ENCODE measurements around the gene RAB39B. TPM values are rescaled to one million over a fixed set of nuclear protein-coding genes. Genes with fewer than 3 reads are reported as not detected.
"Not testable (repeated sequence)": the region's sequence is repeated elsewhere in the genome, so short reads cannot be mapped to it uniquely, and the experiment has no call there.

Gene RAB39B
- 0.13 TPM for total RNA-seq
- long read RNA-seq: 0 reads

DNA sequence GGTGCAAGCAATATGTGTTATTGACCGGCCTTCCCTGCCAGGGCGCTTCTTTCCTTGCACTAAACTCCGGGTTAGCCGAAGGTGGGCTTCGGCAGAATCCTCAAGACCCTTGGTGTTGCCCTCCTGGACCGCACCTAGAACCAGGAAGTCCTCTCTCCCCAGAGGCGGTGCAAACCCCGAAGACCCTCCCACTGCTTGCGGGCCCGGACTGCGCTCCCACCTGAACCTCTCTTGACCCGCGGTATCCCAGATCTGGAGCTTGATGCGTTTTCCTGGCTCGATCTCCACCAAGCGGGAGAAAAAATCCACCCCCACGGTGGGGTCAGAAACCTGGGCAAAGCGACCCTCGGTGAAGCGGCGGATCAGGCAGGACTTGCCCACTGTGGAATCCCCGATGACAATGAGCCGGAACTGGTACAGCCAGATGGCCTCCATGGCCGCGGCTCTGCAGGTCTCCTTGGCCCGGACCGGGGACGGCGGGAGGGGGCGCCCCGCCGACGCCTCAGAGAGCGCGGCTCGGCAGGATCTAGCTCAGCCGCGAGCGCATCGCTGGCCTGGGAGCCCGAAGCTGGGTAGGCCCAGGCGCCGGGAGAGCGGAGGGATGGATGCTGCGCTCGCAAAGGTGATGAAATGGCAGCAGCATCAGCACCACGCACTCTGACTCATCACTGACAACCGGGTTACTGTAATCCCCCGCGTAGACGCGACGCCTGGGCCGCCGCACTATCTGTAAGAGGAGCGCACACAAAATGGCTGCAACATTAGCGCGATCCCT lies at the start of gene RAB39B:
Gene RAB39B, minus strand, starts transcription at position 638 of the 775 bp plus-strand sequence. Its CDS starts 203 bp downstream, at position 435.
- no peak for DNase-seq (ENCODE audit: low spot score)

DNA sequence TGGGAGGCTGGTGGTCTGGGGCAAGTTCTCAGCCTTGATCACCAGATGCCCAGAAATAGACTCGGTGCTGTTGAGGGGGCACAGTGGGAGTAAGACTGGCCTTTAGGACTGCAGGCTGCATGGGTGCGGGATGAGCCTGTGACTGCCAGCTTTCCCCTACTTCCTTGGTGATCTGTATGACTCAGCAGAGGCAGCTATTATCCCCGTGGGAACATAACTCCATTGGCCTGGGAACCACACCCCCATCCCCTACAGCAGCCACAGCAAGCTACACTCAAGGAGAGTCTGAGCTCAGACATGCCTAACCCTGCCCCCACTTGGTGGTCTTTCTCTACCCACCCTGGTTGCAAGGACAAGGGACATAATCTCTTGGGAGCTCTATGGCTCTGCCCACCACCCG lies 49.5 kb upstream of the RAB39B start:
- no peak for DNase-seq (ENCODE audit: low spot score)

DNA sequence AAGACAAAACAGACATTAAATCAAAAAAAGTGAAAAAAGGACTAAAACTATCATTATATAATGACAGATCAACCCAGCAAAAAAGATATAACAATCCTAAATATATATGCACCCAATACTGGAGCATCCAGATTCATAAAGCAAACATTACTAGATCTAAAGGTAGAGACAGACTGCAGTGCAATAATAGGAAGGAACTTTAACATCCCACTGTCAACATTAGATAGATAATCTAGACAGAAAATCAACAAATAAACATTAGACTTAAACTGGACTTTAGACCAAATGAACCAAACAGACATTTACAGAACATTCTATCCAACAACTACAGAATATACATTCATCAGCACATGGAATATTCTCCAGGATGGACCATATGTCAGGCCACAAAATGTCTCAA lies 29.5 kb upstream of the RAB39B start:
- no peak for DNase-seq (ENCODE audit: low spot score)

GRCh38 chrX:155279873-155280272 lies 15.6 kb upstream of the RAB39B start:
- no peak for DNase-seq (ENCODE audit: low spot score)

DNA sequence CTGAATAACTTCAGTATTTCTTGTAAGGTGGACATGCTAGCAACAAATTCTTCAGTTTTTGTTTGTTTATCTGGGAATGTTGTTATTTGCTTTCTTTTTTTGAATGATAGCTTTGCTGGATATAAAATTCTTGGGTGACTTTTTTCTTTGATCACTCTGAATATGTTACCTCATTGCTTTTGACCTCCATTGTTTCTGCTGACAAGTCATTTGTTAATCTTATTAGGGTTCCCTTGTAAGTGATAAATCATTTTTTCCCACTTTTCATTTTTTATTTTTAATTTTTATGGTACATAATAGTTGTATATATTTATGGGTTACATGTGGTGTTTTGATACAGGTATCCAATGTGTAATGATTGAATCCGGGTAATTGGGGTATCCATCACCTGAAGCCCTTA lies 6.7 kb upstream of the RAB39B start:
- no peak for DNase-seq (ENCODE audit: low spot score)

DNA sequence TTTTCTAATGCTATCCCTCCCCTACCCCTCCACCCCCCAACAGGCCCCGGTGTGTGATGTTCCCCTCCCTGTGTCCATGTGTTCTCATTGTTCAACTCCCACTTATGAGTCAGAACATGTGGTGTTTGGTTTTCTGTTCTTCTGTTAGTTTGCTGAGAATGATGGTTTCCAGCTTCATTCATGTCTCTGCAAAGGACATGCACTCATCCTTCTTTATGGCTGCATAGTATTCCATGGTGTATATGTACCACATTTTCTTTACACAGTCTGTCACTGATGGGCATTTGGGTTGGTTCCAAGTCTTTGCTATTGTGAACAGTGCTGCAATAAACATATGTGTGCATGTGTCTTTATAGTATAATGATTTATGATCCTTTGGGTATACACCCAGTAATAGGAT lies 3.7 kb upstream of the RAB39B start:
- DNase-seq (ENCODE audit: low spot score): not testable (repeated sequence)

GRCh38 chrX:155266439-155266838 lies 2.1 kb upstream of the RAB39B start:
- DNase-seq (ENCODE audit: low spot score): no peak

DNA sequence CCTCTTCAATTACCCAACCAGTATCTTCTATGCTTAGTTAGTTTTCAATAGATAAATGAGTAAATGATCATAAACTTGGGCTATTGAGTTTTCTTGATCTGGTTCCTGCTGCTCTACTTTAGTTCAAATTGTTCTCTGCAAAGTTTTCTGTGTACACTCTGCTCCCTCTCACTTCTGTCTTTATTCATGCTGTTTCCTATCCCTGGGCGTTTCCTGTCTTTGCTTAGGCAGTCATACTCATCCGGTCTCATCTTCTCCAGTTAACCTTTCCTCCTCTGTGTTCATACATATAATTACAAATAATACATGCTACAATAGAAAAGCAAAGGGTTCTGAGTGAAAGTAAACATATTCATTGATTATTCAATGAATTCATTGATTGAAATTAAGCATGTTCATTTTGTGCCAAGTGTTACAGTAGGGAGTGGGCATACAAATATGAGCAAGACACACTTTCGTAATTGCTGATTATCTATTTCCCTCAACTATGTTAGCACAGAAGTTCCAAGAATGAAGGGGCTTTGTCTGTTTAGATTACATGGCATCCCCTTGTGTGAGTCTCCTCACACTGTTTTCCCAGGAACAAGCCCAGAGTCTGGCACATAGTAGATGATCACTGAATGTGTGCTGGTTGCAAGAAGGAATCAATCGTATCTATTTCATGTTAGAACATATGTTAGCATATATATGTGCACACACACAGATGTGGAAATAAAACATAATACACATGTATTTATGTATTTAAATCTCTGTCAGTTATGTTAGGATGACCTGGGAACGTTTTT lies 1.1 kb downstream of the RAB39B start:
- DNase-seq (ENCODE audit: low spot score): no peak

DNA sequence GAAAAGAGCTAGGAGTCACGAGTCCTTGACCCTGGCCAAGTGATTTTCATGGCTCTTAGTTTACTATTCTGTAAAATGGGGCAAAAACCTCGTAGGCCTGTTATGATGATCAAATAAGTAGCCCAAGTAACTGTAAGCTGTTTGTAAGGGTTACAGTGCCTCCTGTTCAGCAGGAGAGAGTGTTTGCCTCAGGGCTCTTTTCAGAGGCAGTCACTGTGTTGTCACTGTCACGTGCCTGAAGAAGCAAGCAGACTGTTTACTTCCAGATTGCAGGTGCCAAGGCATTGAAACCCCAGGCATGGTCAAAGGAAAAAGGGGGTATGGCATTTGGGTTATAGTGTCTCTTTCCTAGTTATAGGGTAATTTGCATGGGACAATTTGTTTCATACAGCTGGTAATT lies 4.5 kb downstream of the RAB39B start:
- DNase-seq (ENCODE audit: low spot score): no peak

DNA sequence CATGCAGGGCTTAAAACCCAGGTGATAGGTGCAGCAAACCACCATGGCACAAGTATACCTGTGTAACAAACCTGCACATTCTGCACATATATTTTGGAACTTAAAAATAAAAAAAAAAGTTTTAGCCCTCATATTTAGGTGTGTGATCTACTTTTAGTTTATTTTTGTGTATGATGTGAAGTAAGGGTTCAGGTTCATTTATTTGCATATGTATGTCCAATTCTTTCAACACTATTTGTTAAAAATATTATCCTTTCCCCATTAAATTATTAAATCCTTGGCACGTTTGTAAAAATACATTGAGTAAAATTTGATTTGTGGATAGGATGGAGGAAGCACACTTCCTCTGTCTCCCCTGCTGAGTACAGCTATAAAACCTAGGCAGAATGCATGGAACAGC lies 12.9 kb downstream of the RAB39B start:
- no peak for DNase-seq (ENCODE audit: low spot score)

DNA sequence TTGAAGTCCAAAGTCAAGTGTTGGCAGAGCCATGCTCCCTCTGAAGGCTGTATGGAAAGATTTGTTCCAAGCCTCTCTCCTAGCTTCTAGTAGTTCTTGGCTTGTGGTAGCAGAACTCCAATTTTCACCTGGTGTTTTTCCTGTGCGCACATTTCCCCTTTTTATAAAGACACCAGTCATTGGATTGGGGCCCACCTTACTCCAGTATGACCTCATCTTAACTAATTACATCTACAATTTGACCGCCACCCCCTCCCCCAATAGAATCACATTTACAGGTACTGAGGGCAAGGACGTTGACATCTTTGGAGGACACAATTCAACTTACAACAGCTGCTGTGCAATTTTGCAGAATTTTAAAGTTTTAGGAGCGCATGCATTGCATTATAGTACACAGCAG lies 16.8 kb downstream of the RAB39B start:
- no peak for DNase-seq (ENCODE audit: low spot score)

GRCh38 chrX:155246748-155247147 lies 17.5 kb downstream of the RAB39B start:
- no peak for DNase-seq (ENCODE audit: low spot score)

DNA sequence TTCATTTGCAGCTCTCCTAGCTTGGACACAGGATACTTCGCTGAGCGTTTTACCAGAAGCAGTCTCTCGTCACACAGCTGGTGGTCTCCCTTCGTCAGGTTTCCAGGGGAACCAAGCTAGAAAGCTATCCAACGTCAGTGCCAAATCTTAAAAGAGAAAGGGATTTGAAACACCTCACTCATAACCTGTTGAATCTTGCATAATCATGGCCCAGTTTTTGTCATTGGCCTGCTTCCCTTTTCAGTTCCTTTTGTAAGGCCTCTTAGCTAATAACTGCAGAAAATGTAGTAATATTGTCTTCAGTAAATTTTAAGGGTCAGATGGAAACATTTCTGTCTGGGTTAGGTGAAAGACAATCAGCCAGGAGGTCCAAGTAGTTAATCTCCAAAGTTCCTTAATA lies 22.0 kb downstream of the RAB39B start:
- no peak for DNase-seq (ENCODE audit: low spot score)

GRCh38 chrX:155237719-155238118 lies 26.6 kb downstream of the RAB39B start:
- no peak for DNase-seq (ENCODE audit: low spot score)

DNA sequence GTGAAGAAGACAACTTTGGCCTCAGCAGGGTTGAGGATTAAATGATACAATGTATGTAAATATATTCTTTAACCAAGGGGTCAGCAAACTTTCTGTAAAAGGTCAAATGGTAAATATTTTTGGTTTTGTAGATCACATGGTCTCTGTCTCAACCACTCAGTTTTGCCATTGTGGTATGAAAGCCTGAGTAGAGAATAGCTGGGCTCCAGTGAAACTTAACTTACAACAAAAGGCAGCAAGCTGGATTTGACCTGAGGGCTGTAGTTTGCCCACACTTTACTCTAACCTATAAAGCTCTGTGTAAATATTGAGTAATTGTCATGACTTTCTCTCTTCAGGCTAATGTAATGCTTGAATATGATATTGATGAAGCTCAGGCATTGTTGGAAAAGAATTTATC lies 28.4 kb downstream of the RAB39B start:
- DNase-seq (ENCODE audit: low spot score): no peak

DNA sequence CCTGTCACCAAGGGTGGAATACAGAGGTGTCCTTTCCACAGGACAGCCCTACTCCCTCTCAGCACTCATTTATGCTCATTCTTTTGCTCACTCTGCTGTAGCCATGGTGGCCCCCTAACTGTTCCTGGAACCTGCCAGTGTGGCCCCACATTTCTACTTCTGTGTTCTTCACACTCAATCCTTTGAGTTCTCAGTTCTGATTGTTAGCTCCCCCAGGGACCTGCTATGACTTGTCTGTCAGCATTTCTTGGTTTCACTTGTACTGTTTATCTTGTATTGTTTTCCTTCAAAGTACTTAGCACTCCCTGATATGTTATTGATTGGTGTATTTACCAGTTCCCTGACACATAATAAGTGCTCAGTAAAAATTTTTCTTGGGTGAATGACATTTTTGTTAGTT lies 33.1 kb downstream of the RAB39B start:
- DNase-seq (ENCODE audit: low spot score): no peak

DNA sequence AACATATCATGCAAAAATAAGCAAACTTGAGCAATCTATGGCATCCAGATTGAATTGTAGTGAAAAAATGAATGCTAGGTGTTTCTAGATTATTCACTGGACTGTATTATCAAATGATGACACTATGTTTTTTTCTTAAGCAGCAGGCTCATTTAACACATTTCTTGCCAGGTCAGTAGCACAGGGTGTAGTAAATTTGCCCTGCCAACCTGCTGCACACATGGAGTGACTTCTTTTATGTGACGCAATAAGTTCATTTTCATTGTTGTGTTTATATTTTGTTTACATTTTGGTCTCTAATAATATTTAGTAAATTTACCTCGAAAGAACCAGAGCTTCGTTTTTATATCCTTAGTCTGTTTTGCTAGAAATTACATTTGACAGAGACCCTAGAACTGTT lies 38.5 kb downstream of the RAB39B start:
- no peak for DNase-seq (ENCODE audit: low spot score)

- not testable (repeated sequence) for DNase-seq (ENCODE audit: low spot score)
Measured at GRCh38 chrX:155223746-155224145, 40.5 kb downstream of the RAB39B start.

- DNase-seq (ENCODE audit: low spot score): no peak
Measured at GRCh38 chrX:155221351-155221750, 42.9 kb downstream of the RAB39B start.

- no peak for DNase-seq (ENCODE audit: low spot score)
Measured at GRCh38 chrX:155218777-155219176, 45.5 kb downstream of the RAB39B start.

DNA sequence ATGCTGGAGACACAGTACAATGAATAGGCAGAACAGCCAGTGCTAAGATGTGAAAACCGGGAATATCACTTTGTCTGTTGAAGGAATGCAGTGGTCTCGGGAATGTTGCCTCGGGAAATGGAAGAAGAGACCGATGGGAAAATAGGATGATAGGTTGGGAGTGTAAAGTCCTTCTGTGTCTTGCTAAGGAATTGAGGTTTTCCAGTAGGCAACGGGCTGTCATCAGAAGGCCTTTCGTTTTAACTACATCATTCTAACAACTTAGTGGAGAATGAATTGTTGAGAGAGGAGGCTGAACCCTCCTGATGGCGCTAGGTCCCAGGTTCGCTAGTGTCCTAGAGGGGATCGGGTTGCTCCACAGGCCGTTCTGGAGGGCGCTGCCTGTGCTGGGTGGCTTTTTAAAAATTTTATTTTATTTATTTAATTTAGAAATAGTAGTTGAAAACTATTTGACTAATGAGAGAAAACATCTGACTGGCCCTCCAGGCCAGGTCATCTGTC lies 47.3 kb downstream of the RAB39B start:
- no peak for DNase-seq (ENCODE audit: low spot score)

DNA sequence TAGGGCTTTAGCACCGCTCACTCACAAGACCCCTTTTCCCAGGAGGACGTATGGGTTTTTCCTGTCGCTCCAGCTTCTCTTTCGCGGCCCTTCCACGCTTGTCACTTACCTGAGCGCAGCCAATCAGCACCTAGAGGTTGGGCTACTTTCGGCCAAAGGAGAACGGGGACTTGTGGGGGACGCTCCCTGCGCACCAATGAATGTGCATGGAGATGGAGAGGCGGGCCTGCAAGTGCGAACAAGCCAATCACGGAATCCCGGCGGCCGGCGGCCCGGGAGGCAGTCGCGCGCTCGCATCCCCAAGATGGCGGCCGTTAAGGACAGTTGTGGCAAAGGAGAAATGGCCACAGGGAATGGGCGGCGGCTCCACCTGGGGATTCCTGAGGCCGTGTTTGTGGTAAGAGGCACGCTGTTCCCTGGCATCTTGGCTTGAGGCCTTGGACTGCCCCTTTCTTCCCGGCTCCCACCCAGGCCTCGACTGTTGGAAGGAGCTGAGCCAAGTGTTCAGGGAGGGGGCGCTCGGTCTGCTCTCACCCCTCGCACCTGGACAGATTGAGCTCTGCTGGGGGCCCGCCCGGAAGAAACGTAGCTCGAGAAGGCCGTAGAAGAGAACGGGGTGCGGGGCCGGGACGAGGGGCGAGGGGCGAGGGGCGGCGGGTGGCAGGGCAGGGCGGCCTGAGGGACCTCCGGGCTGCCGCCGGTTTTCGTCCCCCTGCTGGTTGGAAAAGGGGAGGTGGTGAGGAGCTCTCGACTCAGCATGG lies 47.9 kb downstream of the RAB39B start, which contains the start of gene VBP1:
Gene VBP1, plus strand, starts transcription at position 282 of the 761 bp plus-strand sequence. Its CDS starts 23 bp downstream, at position 305.
- peak; percentile 95 for DNase-seq (ENCODE audit: low spot score)

Data from mesenteric fat pad (tissue), 1 donor.